ENCODE results near the gene POLR3H.

DNA sequence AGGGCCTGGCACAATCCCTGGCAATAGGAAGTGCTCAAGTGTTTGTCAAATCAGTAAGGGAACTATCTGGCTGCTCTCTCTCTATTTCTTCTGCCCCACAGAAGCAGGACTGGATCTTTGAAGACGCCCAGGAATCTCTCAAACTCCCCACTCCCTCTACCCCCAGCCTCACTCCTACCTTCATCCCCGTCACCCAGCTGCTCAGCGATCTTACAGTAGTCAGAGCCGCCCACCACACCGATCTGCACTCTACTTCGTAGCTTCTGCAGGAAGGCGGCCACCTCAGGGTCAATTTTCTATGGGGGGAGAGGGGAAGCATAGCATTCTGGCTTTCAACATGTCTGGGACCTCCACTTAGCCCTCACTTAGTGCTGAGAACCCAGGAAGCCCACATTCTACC is 41.6 kb upstream of the POLR3H start:
- no peak for TF ChIP-seq CTCF (IDR thresholded peaks at IDR 0.05)
- no peak for TF ChIP-seq EZH2 (IDR thresholded peaks at IDR 0.05; ENCODE audit: borderline replicate concordance, insufficient read depth, low read depth, low read length, poor library complexity, severe bottlenecking)

Measured in B cell (primary cell).